Osteocyte (in vitro differentiated cells): ENCODE measurements around the gene PPP2R5C. TPM values are rescaled to one million over a fixed set of nuclear protein-coding genes. Genes with fewer than 3 reads are reported as not detected.

Experiments used
- DNase-seq: peaks from one replicate; pipeline ENCODE4 v3.0.0; 2021; ENCODE audit warnings: mixed read lengths; ENCODE audit not compliant: unreplicated experiment; ENCODE audit errors: extremely low spot score
- H3K27ac Mint-ChIP-seq: one replicate; pipeline ENCODE4 v1.8.0; 2021; ENCODE audit warnings: mild to moderate bottlenecking, mixed read lengths; ENCODE audit not compliant: unreplicated experiment
- H3K27me3 Mint-ChIP-seq: one replicate; pipeline ENCODE4 v1.8.0; 2021; ENCODE audit warnings: mixed read lengths; ENCODE audit not compliant: unreplicated experiment
- H3K36me3 Mint-ChIP-seq: one replicate; pipeline ENCODE4 v1.8.0; 2021; ENCODE audit warnings: mixed read lengths; ENCODE audit not compliant: unreplicated experiment
- H3K4me1 Mint-ChIP-seq: one replicate; pipeline ENCODE4 v1.8.0; 2021; ENCODE audit warnings: mixed read lengths; ENCODE audit not compliant: unreplicated experiment
- H3K4me3 Mint-ChIP-seq: one replicate; pipeline ENCODE4 v1.8.0; 2021; ENCODE audit warnings: mild to moderate bottlenecking, moderate library complexity, mixed read lengths; ENCODE audit not compliant: unreplicated experiment
- H3K9me3 Mint-ChIP-seq: one replicate; pipeline ENCODE4 v1.8.0; 2021; ENCODE audit warnings: mixed read lengths; ENCODE audit not compliant: unreplicated experiment
- total RNA-seq: library from RNA; stranded (reverse); gene quantifications from 2 replicates; pipeline ENCODE4 v1.2.1, GENCODE V29; 2021
- TF ChIP-seq, protein P1 (sequence below): fragments of 200-600 bp; sonication (generic); IDR thresholded peaks from 2 replicates; pipeline ENCODE4 v1.5.0; 2021; ENCODE audit warnings: antibody characterized with exemption, mild to moderate bottlenecking, moderate library complexity

The PPP2R5C gene
- total RNA-seq, 1 donor from 2014 or later = 116 TPM

DNA sequence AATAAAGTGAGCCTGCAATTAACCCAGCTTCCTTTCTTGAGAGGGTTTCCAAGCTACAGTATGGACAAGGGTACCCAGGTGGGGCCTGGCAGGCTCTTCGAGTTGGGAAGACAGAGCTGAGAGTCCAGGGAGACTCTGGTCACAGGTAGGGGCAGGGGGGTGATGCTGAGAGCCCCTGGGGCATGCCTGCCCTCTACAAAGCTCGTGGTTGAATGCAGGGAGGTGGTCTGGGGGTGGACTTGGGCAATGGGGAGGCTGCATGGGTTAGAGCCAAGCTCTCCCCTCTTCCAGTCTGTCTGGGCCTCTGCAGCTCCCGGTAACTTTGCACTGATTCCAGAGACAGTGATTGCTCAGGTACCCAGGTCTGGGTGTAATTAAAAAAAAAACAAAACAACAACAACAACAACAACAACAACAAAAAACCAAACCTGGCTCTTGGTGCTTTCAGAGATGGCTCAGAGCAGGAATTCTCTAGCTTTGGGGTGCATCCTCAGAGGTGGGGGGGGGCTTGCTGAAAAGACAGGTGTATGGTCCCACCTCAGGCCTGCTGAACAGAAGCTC is 30.8 kb upstream of the PPP2R5C start:
- H3K27ac Mint-ChIP-seq = peak overlapping the region; percentile 58
- TF ChIP-seq, protein P1, sequence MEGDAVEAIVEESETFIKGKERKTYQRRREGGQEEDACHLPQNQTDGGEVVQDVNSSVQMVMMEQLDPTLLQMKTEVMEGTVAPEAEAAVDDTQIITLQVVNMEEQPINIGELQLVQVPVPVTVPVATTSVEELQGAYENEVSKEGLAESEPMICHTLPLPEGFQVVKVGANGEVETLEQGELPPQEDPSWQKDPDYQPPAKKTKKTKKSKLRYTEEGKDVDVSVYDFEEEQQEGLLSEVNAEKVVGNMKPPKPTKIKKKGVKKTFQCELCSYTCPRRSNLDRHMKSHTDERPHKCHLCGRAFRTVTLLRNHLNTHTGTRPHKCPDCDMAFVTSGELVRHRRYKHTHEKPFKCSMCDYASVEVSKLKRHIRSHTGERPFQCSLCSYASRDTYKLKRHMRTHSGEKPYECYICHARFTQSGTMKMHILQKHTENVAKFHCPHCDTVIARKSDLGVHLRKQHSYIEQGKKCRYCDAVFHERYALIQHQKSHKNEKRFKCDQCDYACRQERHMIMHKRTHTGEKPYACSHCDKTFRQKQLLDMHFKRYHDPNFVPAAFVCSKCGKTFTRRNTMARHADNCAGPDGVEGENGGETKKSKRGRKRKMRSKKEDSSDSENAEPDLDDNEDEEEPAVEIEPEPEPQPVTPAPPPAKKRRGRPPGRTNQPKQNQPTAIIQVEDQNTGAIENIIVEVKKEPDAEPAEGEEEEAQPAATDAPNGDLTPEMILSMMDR = no peak

DNA sequence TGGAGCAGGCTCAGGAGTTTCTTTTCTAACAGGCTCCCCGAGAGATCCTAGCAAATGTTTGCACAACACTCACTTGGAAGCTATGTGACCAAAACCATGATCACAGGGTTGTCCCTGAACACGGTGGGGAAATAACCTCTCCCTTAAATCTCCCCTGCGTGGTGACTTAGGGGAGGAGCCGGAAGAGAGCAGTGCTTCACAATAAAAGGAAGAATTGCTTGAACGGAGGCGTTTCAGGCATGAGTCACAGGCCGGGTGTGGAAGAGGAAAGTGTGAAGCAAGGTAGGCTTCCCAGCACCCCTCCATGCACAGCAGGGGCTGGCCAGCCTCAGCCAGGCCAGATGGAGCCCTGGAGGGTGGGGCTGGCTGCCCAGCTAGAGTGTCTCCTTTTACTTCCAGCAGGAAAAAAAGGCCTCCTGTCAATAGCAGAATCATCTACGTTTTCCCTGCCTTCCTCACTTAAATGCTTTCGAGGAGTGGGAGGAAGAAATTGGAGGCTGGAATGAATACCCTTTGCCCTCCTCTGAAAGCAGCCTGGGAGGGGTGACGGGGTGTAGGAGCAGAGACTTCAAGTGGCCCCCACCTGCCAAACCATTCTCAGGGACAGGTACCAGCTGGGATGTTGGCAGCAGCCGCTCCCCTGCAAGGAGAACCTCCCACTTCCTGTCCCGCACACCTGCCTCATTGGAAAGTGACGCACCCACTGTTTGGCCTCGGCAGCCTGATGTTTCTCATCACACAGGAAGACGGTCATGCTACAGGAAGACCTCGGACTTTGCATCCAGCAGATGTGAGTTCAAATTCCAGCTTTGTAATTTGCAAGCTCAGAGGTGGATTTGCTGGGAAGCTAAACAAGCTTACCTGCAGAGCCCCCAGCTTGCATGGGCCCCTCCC is 30.1 kb upstream of the PPP2R5C start:
- Mint-ChIP-seq H3K27ac (peak overlapping the region; percentile 58), H3K36me3 (no peaks in the 10 kb centered on the region), H3K27me3 (no peaks in the 10 kb centered on the region), H3K4me1 (peaks cover 18% of the 10 kb centered on the region), H3K9me3 (no peaks in the 10 kb centered on the region), H3K4me3 (no peak overlapping the region)
- TF ChIP-seq, protein P1 = no peak
- peak; percentile 81 for DNase-seq

More for the DNA sequence above, 30.8 kb upstream of the PPP2R5C start:
- Mint-ChIP-seq H3K27me3 (no peaks in the 10 kb centered on the region), H3K9me3 (no peaks in the 10 kb centered on the region), H3K4me1 (peaks cover 18% of the 10 kb centered on the region), H3K4me3 (no peak overlapping the region), H3K36me3 (no peaks in the 10 kb centered on the region)
- DNase-seq = peak; percentile 68

DNA sequence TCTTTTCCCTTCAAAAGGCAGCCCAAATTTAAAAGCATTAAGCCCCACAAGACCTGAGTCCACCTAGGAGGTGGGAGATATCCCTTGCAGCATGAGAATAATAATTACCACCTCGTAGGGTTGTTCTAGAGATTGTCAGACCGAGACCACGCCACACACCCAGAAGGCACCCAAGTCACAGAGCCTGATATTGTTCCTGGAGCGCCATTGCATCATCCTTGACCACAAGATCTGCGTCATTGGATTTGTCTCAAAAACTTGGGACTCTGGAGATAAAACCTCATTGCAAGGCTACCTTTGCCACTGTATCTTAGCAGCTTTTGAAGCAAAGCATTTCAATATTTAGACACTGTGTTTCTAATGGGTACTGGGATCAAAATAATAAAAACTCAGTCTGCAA is 29.4 kb upstream of the PPP2R5C start:
- no peaks in the 10 kb centered on the region for H3K9me3 Mint-ChIP-seq
- peaks cover 3% of the 10 kb centered on the region for H3K27me3 Mint-ChIP-seq
- H3K27ac Mint-ChIP-seq = no peak overlapping the region
- TF ChIP-seq, protein P1 = no peak
- peak; percentile 30 for DNase-seq
- H3K4me3 Mint-ChIP-seq = no peak overlapping the region
- no peaks in the 10 kb centered on the region for H3K36me3 Mint-ChIP-seq
- H3K4me1 Mint-ChIP-seq = peaks cover 18% of the 10 kb centered on the region

DNA sequence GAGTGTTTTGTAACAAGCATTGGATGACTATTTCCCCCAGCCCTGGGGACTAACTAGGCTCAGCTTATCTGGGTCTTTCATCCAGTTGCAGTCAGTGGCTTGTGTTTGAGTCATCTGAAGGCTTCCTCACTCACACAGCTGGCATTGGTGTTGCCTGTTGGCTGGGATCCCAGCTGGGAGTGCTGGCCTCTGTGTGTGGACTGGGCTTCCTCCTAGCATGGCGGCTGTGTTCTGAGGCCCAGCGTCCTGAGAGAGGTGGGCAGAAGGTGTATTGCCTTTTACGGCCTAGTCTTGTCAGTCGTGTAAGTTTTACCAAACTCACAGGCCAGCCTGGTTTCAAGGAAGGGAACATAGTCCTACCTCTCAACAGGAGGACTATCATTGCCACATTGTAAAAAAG is 28.3 kb upstream of the PPP2R5C start:
- peak; percentile 56 for DNase-seq
- Mint-ChIP-seq H3K27ac (no peak overlapping the region), H3K36me3 (no peaks in the 10 kb centered on the region), H3K4me1 (peaks cover 18% of the 10 kb centered on the region), H3K4me3 (no peak overlapping the region), H3K9me3 (no peaks in the 10 kb centered on the region), H3K27me3 (peaks cover 7% of the 10 kb centered on the region)
- TF ChIP-seq, protein P1 = no peak

DNA sequence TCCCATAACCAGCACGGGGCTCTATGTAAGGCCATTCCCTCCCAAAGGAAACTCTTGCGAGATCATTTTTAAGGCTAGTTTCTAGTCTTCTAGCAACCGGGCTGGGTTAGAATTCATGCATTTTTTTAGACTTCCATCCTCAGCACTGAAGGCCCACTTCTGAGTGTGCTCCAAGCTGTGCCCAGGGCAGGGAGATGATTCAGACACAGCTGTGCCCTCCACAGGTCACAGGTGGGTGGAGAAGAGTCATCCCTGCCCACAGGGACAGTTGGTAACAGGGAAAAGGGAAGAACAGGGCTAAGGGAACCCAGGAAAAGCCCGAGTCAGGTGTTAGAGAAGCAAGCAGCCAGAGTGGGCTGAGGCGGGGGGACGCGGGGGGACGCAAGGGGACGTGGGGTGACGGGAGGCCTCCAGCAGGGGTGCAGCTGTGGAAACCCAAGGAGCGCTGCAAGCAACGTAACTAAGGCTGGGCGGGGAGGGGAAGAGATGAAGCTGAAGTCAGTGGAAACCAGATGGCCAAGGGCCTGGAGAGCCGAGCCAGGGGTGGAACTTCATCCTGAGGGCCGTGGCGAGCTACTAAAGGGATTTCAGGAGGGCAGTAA is 27.2 kb upstream of the PPP2R5C start:
- TF ChIP-seq, protein P1 = no peak
- peak; percentile 63 for DNase-seq
- Mint-ChIP-seq H3K27ac (no peak overlapping the region), H3K4me3 (no peak overlapping the region), H3K27me3 (peaks cover 15% of the 10 kb centered on the region), H3K4me1 (peaks cover 18% of the 10 kb centered on the region), H3K9me3 (no peaks in the 10 kb centered on the region), H3K36me3 (no peaks in the 10 kb centered on the region)
